ENCODE data around the gene KRTCAP3.

KRTCAP3 gene

DNA sequence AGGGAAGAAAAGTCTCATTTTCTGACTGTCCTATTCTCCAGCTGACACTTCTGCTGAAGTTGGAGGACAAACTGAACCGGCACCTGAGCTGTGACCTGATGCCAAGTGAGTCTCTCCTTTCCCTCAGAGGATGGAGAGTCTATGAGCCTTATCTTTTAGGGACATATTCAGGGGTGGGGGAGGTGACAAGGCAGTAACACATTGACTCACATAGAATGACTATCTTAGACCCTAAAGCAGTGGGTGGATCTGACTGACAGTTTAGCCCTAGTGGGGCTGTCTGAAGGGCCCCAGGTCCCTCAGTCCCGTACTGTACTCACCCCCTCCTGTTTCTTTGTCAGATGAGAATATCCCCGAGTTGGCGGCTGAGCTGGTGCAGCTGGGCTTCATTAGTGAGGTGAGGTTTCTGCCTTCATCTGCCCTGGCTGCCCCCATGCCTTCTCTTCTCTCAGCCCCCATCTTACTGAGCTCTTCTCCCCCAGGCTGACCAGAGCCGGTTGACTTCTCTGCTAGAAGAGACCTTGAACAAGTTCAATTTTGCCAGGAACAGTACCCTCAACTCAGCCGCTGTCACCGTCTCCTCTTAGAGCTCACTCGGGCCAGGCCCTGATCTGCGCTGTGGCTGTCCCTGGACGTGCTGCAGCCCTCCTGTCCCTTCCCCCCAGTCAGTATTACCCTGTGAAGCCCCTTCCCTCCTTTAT, 805 bp upstream of the KRTCAP3 start:
- DNase-seq = no peak

DNA sequence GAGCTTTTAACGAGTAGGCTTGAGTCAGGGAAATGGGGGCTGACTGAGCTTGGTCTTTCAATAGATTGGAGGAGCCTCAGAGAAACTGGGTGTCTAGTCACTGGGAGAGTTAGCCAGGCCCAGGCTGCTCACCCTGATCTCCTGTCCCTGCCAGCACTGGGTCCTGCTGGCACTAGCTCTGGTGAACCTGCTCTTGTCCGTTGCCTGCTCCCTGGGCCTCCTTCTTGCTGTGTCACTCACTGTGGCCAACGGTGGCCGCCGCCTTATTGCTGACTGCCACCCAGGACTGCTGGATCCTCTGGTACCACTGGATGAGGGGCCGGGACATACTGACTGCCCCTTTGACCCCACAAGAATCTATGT, 720 bp downstream of the KRTCAP3 start:
- DNase-seq = no peak

DNA sequence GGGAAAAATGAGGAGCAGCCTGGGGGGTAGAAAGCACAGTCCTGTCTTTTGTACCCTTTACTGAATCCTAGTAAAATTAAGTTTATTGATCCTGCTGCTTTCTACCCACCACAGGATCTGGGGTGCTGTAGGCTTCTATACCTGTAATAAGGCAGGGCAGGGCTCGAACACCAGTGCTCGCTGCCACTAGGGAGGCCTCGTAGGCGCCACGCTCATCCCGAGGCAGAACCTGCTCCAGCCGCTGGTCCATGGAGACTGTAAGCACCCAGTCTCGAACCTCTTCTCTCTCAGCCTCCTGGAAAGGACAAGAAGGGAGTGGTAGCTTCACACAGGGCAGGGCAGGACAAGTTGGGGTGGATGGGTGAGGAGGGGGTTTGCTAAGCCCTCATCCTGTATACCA, 3.0 kb downstream of the KRTCAP3 start:
- DNase-seq = no peak

DNA sequence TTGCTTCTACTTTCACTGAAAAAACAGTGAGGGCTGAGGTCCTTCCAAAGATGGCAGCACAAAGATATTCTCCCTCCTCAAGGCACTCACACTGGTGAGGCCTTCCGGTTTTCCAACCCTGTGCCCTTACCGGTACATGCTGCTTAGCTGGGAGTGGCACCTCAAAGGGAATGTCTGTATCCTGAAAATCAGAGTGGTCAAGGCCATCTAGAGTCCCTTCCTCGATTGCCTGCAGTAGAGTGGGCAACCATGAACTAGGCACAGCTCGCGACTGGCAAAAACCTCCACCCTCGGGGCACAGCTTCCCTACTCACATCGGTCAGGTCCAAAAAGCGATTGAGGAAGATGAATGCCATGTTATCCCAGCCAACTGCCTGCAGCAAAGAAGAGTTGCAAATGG, 3.4 kb downstream of the KRTCAP3 start:
- DNase-seq = no peak

DNA sequence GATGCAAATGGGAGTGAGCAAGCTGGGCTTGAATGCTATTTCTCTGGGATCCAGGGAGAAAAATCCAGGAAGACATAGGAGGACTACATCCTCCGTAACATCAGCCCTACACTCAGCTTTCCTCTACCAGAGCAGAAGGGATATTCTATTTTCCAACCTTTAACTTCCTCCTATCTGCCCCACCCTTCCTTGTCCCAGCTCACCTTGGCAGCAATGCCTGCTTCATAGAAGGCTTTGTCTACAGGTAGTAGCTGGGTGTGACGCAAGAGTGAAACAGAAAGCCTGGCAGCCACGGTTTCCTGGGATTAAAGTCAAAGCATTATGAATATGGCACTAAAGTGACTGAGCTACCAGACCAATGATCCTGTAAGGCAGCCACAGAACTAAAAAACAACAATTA, 3.9 kb downstream of the KRTCAP3 start:
- DNase-seq = no peak

DNA sequence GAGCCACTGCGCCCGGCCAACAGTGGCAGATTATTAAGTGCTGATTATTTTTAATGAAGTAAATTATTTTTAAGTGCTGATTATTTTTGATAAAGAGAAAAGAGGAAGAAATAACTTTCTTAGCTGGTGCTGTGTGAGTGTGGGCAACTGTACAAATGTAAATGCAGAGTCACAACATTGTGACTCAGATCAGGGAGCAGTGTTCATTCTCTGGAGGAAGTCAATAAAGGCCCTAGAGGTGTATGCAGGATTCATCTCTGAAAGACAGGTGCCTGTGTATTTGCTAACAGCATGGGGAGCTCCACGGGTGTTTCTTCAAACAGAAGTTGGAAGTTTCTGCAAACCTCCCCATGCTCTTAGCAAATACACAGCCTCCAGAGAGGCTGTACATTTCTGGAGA, 6.2 kb downstream of the KRTCAP3 start:
- DNase-seq = no peak

DNA sequence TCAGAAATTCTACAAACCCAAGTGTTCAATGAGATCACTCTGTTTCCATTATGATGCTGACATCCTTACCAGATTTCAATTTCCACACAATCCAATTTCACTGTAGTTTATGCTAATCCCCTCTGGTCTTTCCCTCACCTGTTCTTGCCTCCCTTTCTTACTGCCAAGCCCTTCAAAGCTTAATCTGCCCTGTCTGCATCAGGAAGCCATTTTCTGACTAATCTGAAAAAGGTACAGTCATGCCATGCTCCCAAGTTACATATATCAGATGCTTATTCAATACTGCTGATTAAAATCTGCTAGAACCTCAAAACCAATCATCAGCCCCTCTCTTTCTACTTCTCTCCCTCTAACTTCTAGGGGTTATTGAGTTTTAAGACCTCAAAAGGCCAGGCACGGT, 8.9 kb downstream of the KRTCAP3 start:
- no peak for DNase-seq

DNA sequence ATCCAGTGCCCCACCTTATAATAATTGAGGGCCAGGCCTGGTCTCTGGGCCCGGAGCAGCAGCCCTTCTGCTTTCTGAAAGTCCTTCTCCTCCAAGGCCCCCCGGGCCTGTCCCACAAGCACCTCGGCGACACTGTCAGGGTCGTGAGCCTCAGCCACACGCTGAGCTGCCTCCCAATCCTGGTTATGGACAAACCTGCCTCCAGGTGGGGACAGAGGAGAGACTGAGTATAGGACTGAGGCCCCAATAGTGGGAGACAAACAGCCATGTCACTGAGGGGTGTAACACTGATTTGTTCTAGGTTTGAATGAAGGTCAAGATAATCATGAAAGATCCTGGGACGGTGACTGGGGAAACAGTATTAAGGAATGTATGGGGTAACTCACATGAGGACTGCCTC, 11.8 kb downstream of the KRTCAP3 start:
- no peak for DNase-seq

DNA sequence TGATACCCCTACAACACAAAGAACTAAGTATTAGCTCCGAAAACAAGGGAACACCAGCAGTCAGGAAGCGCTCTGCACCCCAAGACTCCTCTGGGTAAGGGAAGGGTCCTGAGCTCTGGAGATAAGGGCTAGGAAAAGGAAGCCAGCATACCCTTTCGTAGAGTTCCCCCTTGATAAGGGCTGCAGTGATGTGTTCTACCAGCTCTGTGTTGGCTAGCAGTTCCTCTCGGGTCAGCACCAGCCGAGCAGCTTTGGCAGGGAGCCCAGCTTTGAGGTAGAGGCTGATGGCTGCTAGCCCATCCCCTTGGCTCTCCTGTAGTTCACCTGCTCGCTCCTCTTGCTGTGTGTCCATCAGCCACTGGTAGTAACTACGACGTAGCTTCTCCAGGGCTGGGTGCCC, 18.9 kb downstream of the KRTCAP3 start:
- no peak for DNase-seq

DNA sequence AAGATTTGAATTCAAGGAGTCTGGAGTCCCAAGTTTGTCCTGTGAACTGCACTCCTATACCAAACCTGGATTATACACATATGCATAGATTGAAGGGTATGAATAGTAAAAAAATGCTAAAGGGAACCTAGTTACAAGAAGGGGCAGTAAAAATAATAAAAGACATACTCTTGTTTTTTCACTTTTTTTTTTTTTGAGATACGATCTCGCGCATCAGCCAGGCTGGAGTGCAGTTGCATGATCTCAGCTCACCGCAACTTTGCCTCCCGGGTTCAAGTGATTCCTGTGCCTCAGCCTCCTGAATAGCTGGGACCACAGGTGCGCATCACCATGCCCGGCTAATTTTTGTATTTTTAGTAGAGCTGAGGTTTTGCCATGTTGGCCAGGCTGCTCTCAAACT, 22.3 kb downstream of the KRTCAP3 start:
- DNase-seq = no peak

DNA sequence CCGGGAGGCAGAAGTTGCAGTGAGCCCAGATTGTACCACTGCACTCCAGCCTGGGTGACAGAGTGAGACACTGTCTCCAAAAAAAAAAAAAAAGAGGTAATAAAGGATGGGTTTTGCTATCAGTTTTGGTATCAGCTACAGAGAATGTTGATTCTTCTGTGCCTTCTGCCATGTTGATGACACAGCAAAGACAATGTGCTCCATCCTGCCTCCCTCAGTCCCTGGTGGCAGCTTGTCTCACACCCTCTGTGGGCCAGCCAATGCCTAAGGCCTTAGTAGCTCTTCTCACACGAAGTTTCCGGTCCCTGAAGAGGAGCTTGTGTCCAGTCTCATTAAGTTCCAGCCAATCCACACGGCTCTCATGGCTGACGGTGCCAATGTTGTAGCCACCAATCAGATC, 29.8 kb downstream of the KRTCAP3 start:
- no peak for DNase-seq

DNA sequence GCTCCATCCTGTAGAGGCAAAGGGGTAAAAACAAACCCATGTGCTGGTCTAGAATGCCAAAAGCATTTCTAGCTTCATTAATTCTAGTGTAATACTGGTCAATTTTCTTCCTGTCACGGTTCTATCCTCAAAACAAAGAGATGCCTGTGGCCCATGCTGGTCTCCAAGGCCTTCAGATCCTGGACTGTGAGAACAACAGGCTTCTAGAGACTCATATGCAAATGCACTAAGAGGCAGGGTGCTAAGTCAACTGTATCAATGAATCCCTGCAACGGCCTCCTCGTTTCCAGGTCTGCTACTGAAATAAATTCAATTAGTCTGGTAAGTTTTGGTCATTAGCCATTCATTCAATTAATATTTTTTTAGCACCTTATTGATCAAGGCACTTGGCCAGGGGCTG, 43.3 kb downstream of the KRTCAP3 start:
- DNase-seq = no peak

DNA sequence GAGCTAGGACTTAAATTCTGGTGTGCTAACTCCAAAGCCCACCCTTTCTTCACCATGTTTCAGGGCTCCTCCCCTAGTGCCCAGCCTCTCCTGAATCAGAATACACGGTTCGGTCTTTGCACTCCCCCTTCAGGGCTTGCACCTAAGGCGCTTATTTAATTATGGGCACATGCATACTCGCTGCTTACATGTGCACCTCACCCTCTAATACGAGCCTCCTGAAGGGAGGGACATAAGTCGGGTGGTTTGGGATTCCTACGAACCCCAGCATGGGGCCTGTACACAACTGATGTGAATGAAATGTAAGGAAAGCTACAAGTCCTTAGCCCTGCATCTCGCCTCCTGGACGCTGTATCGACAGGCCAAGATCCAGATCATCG, 46.9 kb downstream of the KRTCAP3 start:
- no peak for DNase-seq

DNA sequence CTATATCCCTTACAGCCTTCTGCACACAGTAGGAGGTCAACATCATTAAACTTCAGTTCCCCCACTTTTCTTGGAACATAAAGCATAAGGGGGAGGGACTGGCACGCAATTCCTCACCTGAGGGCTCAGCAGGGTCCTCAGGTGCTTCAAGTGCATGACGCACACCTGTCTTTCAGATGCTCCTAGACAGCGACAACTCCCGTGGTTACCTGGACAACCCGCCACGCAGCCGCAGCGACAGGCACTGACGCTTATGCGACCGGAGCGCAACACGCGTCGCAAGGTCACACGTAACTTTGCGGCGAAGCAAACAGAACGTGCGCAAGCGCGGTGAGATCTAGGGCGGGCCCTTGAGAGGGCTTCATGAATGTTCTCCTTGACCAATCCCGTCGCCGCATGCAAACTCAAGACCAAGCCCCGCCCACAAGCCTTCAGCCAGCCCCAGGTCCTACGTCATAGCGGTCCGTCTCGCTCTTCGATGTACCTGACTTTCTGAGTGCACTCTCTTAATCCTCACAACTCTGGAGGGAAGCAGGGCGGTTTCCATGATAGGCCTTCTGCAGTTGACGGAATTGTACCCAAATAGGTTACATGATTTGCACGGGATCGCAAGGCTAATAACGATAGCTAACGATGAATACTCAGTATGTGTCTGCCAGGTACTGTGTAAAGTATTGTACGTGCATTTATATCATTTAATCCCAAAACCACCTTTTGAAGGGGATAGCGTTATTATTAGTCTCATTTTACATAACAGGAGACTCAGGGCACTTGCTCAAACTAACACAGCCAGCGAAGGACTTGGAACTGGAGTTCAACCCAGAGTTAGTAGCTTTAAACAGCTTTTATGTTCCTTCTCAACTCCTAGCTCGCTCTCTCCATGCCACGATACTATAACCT, 47.6 kb downstream of the KRTCAP3 start, which contains the start of gene IFT172:
TSS of gene IFT172 (minus strand) at position 246 of the 900 bp plus-strand sequence. CDS start at position 156, 90 bp downstream.
- no peak for DNase-seq

DNA sequence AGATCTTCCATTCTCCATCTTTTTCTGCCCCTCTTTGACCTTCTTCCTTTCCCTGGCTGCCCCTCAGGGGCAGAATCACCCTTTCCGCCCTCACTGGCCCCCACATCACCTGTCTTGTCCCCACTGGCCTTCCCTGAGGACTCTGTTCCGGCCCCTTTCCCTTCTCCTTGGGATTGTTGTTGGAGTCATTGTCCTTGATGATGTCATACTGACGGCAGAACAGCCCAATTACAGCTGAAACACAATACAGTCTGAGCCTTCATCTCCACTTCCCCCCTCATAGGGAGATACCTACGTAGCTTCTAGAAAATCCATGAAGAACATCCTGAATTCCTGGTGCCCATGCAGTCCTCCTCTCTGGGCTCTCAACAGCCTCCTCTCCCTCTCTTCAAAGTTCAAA, 50.4 kb downstream of the KRTCAP3 start:
- DNase-seq = no peak

DNA sequence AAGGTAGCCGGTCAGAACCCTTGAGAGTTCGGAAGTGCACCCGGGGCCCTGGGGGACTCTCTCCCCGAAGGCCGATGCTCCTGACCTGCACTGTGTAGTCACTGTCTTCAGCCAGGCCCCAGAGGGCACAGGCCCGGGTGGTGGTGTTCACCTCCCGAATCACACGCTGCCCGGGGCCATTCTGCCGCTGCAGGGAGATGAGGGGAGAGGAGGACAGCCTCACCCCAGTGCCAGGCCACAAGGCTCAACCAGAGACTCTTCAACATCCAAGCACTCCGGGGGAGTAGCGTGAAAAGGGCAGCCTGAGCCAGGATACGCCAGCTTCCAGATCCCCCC, 51.7 kb downstream of the KRTCAP3 start:
- DNase-seq = no peak
